ENCODE results near the gene OR7A10.

OR7A10 gene

GRCh38 chr19:14826006-14826405 lies 22.7 kb downstream of the OR7A10 start:
- H3K4me3 ChIP-seq (ENCODE audit: insufficient read depth, low read length, poor library complexity, severe bottlenecking): no peak overlapping the region
- H3F3A ChIP-seq (ENCODE audit: insufficient read depth): no peaks in the 10 kb centered on the region

GRCh38 chr19:14821937-14822336 lies 26.8 kb downstream of the OR7A10 start:
- Histone ChIP-seq H3K27ac (ENCODE audit: low read depth, low read length) (no peak overlapping the region), H3K4me3 (ENCODE audit: insufficient read depth, low read length, poor library complexity, severe bottlenecking) (no peak overlapping the region), H3K27me3 (ENCODE audit: low read length) (no peaks in the 10 kb centered on the region), H2AFZ (ENCODE audit: low read depth, low read length, severe bottlenecking) (no peak overlapping the region), H3F3A (ENCODE audit: insufficient read depth) (no peaks in the 10 kb centered on the region), H3K9me3 (ENCODE audit: insufficient read depth, low read length) (no peaks in the 10 kb centered on the region), H3K9ac (ENCODE audit: low read length) (no peak overlapping the region), H3K79me2 (ENCODE audit: insufficient read depth, low read length) (no peaks in the 10 kb centered on the region), H3K4me2 (ENCODE audit: low read depth, low read length, poor library complexity, severe bottlenecking) (no peak overlapping the region), H4K20me1 (ENCODE audit: low read depth, low read length) (no peaks in the 10 kb centered on the region), H3K9me2 (replicated peaks; ENCODE audit: insufficient read depth, low read length) (no peaks in the 10 kb centered on the region), H3K36me3 (ENCODE audit: low read length) (no peaks in the 10 kb centered on the region)
- no peak for TF ChIP-seq EZH2phosphoT487 (conservative IDR thresholded peaks at IDR 0.05; ENCODE audit: low read length)
- TF ChIP-seq CTCF (IDR thresholded peaks at IDR 0.05; ENCODE audit: insufficient read depth, low read length, poor library complexity, severe bottlenecking): no peak

More at GRCh38 chr19:14826006-14826405, 22.7 kb downstream of the OR7A10 start:
- TF ChIP-seq CTCF (IDR thresholded peaks at IDR 0.05; ENCODE audit: insufficient read depth, low read length, poor library complexity, severe bottlenecking) (no peak), EZH2phosphoT487 (conservative IDR thresholded peaks at IDR 0.05; ENCODE audit: low read length) (no peak)
- Histone ChIP-seq H3K4me2 (ENCODE audit: low read depth, low read length, poor library complexity, severe bottlenecking) (no peak overlapping the region), H3K79me2 (ENCODE audit: insufficient read depth, low read length) (no peaks in the 10 kb centered on the region), H3K36me3 (ENCODE audit: low read length) (no peaks in the 10 kb centered on the region), H3K27ac (ENCODE audit: low read depth, low read length) (no peak overlapping the region), H3K27me3 (ENCODE audit: low read length) (no peaks in the 10 kb centered on the region), H3K9me2 (replicated peaks; ENCODE audit: insufficient read depth, low read length) (no peaks in the 10 kb centered on the region), H3K9me3 (ENCODE audit: insufficient read depth, low read length) (no peaks in the 10 kb centered on the region), H3K9ac (ENCODE audit: low read length) (no peak overlapping the region), H2AFZ (ENCODE audit: low read depth, low read length, severe bottlenecking) (no peak overlapping the region), H4K20me1 (ENCODE audit: low read depth, low read length) (no peaks in the 10 kb centered on the region)

GRCh38 chr19:14818588-14818987 lies 30.1 kb downstream of the OR7A10 start:
- no peak overlapping the region for H3K9ac ChIP-seq (ENCODE audit: low read length)
- no peak overlapping the region for H3K4me2 ChIP-seq (ENCODE audit: low read depth, low read length, poor library complexity, severe bottlenecking)
- H3F3A ChIP-seq (ENCODE audit: insufficient read depth): no peaks in the 10 kb centered on the region
- no peak overlapping the region for H3K27ac ChIP-seq (ENCODE audit: low read depth, low read length)
- H3K9me3 ChIP-seq (ENCODE audit: insufficient read depth, low read length): no peaks in the 10 kb centered on the region
- H3K9me2 ChIP-seq (replicated peaks; ENCODE audit: insufficient read depth, low read length): no peaks in the 10 kb centered on the region
- no peaks in the 10 kb centered on the region for H3K27me3 ChIP-seq (ENCODE audit: low read length)
- no peaks in the 10 kb centered on the region for H3K36me3 ChIP-seq (ENCODE audit: low read length)
- TF ChIP-seq EZH2phosphoT487 (conservative IDR thresholded peaks at IDR 0.05; ENCODE audit: low read length) (no peak), CTCF (IDR thresholded peaks at IDR 0.05; ENCODE audit: insufficient read depth, low read length, poor library complexity, severe bottlenecking) (no peak)
- no peak overlapping the region for H2AFZ ChIP-seq (ENCODE audit: low read depth, low read length, severe bottlenecking)
- no peaks in the 10 kb centered on the region for H3K79me2 ChIP-seq (ENCODE audit: insufficient read depth, low read length)
- H3K4me3 ChIP-seq (ENCODE audit: insufficient read depth, low read length, poor library complexity, severe bottlenecking): no peak overlapping the region
- no peaks in the 10 kb centered on the region for H4K20me1 ChIP-seq (ENCODE audit: low read depth, low read length)
